ENCODE data around the gene KLHL2. TPM values are rescaled to one million over a fixed set of nuclear protein-coding genes. Genes with fewer than 3 reads are reported as not detected.
A peak's percentile ranks its signal among the peaks of the same experiment; 100 is the strongest.

The KLHL2 gene
- total and polyA plus RNA-seq, 9 of the 15 experiments (the other 6 are each of a cell fraction or from before 2014, with no cell fraction given): 2.5 to 11.3 (median 6.1) TPM

DNA sequence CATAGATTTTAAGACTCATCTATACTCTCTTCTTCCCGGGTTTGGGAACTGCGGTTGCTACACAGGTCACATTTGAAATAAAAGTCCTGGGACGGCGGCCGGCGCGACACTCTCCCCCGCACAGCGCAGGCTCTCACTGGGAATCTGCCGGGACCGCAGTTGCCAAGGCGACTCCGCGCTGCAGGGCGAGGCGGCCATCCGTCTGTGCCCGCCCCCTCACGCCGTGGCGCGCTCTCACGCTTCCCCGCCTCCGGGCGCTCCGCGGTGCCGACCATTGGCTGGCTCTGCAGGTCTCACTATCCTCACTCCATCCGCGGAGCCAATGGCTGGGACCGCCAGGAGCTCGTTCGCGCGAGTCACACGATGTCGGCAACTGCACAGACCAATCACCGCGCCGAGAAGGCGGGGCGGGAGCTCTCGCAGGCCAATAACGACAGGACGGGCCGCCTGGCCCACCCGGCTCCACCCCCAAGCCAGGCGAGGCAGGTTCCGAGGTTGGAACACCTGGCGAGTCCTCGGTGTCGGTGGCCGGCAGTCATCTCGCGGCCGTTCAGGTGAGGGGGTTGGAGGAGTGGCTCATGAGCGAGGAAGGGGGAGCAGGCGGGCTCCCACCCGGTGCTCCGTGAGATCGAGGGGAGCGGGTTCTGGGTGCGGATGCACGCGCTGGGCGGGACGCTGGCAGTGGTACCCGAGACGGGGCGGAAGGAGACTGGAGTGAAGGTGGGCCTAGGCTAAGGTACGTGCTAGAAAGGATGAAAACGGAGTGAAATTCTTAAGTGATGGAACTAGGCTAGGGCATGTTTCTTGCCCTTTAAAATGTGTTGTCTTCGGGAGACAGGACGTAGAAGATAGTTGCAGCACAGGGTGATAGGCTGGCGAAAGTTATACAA is 120.1 kb downstream of the KLHL2 start, which contains the start of gene MSMO1 (continued):
- TF ChIP-seq ZKSCAN1 (IDR thresholded peaks at IDR 0.05; ENCODE audit: low read depth, low read length) (no peak), HNRNPLL (IDR thresholded peaks at IDR 0.05; ENCODE audit: low read depth, low read length, poor library complexity, severe bottlenecking) (peak; percentile 100), BCOR (IDR thresholded peaks at IDR 0.05) (0 out of 2 replicates have a peak, but pooled peaks have one; percentile 39), CSDE1 (IDR thresholded peaks at IDR 0.05) (peak in 1 of 2 experiments; percentile 89; a peak in 2 of 4 replicates), ZNF77 (CRISPR knock-in tag; IDR thresholded peaks at IDR 0.05) (no peak), CBFA2T3 (IDR thresholded peaks at IDR 0.05) (no peak), POLR3A (IDR thresholded peaks at IDR 0.05; ENCODE audit: borderline replicate concordance, extremely low read depth, insufficient read depth, insufficient read length) (no peak), ZFP1 (CRISPR knock-in tag; IDR thresholded peaks at IDR 0.05) (no peak), ZNF24 (IDR thresholded peaks at IDR 0.05) (peak; percentile 100), HOXB6 (CRISPR knock-in tag; IDR thresholded peaks at IDR 0.05; ENCODE audit: borderline replicate concordance) (no peak), ZNF12 (CRISPR knock-in tag; IDR thresholded peaks at IDR 0.05) (no peak), ZNF507 (tag; conservative IDR thresholded peaks at IDR 0.05) (no peak), ZNF445 (CRISPR knock-in tag; IDR thresholded peaks at IDR 0.05; ENCODE audit: low read depth) (no peak), ESRRA (IDR thresholded peaks at IDR 0.05; ENCODE audit: borderline replicate concordance, low read depth) (peak; percentile 59; the same call in 1 of the 2 replicates), MIER1 (IDR thresholded peaks at IDR 0.05; ENCODE audit: low read depth) (0 out of 2 replicates have a peak, but pooled peaks have one; percentile 33), ERF (CRISPR knock-in tag; IDR thresholded peaks at IDR 0.05) (no peak)
- TF ChIP-seq, protein P1, sequence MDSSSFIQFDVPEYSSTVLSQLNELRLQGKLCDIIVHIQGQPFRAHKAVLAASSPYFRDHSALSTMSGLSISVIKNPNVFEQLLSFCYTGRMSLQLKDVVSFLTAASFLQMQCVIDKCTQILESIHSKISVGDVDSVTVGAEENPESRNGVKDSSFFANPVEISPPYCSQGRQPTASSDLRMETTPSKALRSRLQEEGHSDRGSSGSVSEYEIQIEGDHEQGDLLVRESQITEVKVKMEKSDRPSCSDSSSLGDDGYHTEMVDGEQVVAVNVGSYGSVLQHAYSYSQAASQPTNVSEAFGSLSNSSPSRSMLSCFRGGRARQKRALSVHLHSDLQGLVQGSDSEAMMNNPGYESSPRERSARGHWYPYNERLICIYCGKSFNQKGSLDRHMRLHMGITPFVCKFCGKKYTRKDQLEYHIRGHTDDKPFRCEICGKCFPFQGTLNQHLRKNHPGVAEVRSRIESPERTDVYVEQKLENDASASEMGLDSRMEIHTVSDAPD (CRISPR knock-in tag; IDR thresholded peaks at IDR 0.05): no peak
- TF ChIP-seq, protein P2, sequence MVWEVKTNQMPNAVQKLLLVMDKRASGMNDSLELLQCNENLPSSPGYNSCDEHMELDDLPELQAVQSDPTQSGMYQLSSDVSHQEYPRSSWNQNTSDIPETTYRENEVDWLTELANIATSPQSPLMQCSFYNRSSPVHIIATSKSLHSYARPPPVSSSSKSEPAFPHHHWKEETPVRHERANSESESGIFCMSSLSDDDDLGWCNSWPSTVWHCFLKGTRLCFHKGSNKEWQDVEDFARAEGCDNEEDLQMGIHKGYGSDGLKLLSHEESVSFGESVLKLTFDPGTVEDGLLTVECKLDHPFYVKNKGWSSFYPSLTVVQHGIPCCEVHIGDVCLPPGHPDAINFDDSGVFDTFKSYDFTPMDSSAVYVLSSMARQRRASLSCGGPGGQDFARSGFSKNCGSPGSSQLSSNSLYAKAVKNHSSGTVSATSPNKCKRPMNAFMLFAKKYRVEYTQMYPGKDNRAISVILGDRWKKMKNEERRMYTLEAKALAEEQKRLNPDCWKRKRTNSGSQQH (CRISPR knock-in tag; IDR thresholded peaks at IDR 0.05): no peak
